Coronary artery (tissue), 2 donors: ENCODE measurements around the gene MRPL50.

ENCODE experiments used
- DNase-seq: peaks from one replicate; pipeline ENCODE4 v3.0.0-alpha.2; 2017; ENCODE audit warnings: low spot score
- H3K27ac ChIP-seq, 2 donors: fragments of 200-600 bp; sonication (generic); one replicate each; pipeline ENCODE4 v1.5.1; 2016 to 2019
- H3K4me3 ChIP-seq: fragments of 200-600 bp; sonication (generic); 2 replicates; pipeline ENCODE4 v1.5.1; 2016; ENCODE audit warnings: mild to moderate bottlenecking, moderate library complexity
- CTCF ChIP-seq: fragments of 200-600 bp; sonication (generic); IDR thresholded peaks from one replicate; pipeline ENCODE4 v1.5.1; 2019; ENCODE audit warnings: antibody characterized with exemption

Gene MRPL50

GRCh38 chr9:101369884-101370531 is 28.4 kb downstream of the MRPL50 start:
- no peak for DNase-seq
- TF ChIP-seq CTCF = no peak
- no peak overlapping the region for H3K27ac ChIP-seq

GRCh38 chr9:101369286-101369685 is 29.1 kb downstream of the MRPL50 start:
- no peak for TF ChIP-seq CTCF
- Histone ChIP-seq H3K4me3 (no peak overlapping the region), H3K27ac (no peak overlapping the region)
- no peak for DNase-seq

More at GRCh38 chr9:101369884-101370531, 28.4 kb downstream of the MRPL50 start:
- H3K4me3 ChIP-seq = no peak overlapping the region

GRCh38 chr9:101367323-101367722 is 31.1 kb downstream of the MRPL50 start:
- TF ChIP-seq CTCF = no peak
- no peak overlapping the region for H3K27ac ChIP-seq
- no peak for DNase-seq
- H3K4me3 ChIP-seq = no peak overlapping the region

- H3K4me3 ChIP-seq = no peak overlapping the region
- no peak for DNase-seq
- no peak for TF ChIP-seq CTCF
- H3K27ac ChIP-seq = no peak overlapping the region
Observed at GRCh38 chr9:101366038-101366756, 32.2 kb downstream of the MRPL50 start.

- Histone ChIP-seq H3K4me3 (no peak overlapping the region), H3K27ac (no peak overlapping the region)
- no peak for DNase-seq
- TF ChIP-seq CTCF = no peak
Observed at GRCh38 chr9:101365181-101365580, 33.2 kb downstream of the MRPL50 start.

- Histone ChIP-seq H3K27ac (no peak overlapping the region), H3K4me3 (no peak overlapping the region)
- TF ChIP-seq CTCF = no peak
- DNase-seq = no peak
Observed at GRCh38 chr9:101362450-101362849, 36.0 kb downstream of the MRPL50 start.

- no peak for DNase-seq
- no peak overlapping the region for H3K4me3 ChIP-seq
- no peak overlapping the region for H3K27ac ChIP-seq
- no peak for TF ChIP-seq CTCF
Observed at GRCh38 chr9:101360647-101361046, 37.8 kb downstream of the MRPL50 start.
